Upper lobe of right lung (tissue), 1 donor: ENCODE measurements around the gene FCHSD2. TPM values are rescaled to one million over a fixed set of nuclear protein-coding genes. Genes with fewer than 3 reads are reported as not detected.

Source experiments
- ATAC-seq: fragments of 200-7000 bp; cut with Tn5 transposase; one replicate; pipeline ENCODE4 v1.9.1; 2020; ENCODE audit warnings: mild to moderate bottlenecking, moderate library complexity
- DNase-seq: peaks from one replicate; pipeline ENCODE4 v3.0.0-alpha.2; 2020
- H3K27ac ChIP-seq: fragments of 200-600 bp; one replicate; pipeline ENCODE4 v1.8.0; 2022
- H3K27me3 ChIP-seq: fragments of 200-600 bp; one replicate; pipeline ENCODE4 v1.8.0; 2022; ENCODE audit warnings: mild to moderate bottlenecking
- H3K36me3 ChIP-seq: fragments of 200-600 bp; one replicate; pipeline ENCODE4 v1.8.0; 2022
- H3K4me1 ChIP-seq: fragments of 200-600 bp; one replicate; pipeline ENCODE4 v1.8.0; 2022
- H3K4me3 ChIP-seq: fragments of 200-600 bp; one replicate; pipeline ENCODE4 v1.8.0; 2022; ENCODE audit warnings: mild to moderate bottlenecking
- H3K9me3 ChIP-seq: fragments of 200-600 bp; one replicate; pipeline ENCODE4 v1.8.0; 2022
- intact Hi-C: fragments of 100-400 bp; cut with DNase I; formaldehyde crosslinking; loops from one replicate; pipeline ENCODE4 v1.11.0; 2022
- total RNA-seq: library from RNA; stranded (reverse); fragmentation: NEBNext Ultra II Directional; extraction: Animal tissue kit (Norgen Biotek cat#: 25700); gene quantifications from one replicate; pipeline ENCODE4 v1.2.1, GENCODE V29; 2021
- TF ChIP-seq, protein P1 (sequence below): fragments of 200-600 bp; IDR thresholded peaks from one replicate; pipeline ENCODE4 v1.8.0; 2022; ENCODE audit warnings: antibody characterized with exemption
- donor health status: DM: no; HTN: yes; CAD: no; lungs with severe emphysema.

FCHSD2 gene
- total RNA-seq, 1 donor from 2014 or later, result 71.2 TPM

DNA sequence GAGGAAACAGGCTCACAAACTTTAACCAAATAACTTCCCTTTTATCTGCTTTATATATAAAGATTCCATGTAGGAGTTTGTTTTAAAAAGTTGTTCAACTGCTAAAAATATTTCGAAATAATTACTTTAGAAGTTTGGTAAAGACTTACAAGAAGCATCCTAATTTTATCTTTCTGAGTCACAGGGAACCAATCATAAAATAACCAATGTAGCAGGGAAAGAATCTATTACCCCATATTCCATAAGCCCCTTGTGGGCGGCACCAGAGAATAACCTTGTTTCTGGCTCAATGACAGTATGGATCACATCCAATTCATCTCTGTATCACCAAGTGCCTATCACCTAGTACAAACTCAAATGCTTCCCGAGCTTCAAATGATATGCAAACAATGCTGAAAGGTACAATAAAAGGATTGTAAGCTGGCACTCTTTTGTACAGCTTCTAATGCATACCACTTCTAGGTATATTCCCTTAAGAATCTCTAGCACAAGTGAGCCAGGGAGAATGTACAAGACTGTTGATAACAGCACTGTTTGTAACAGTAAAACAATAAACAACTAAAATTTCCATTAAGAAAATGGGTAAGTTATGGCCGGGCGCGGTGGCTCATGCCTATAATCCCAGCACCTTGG, 169.5 kb downstream of the FCHSD2 start:
- Histone ChIP-seq H3K9me3 (no peaks in the 10 kb centered on the region), H3K4me3 (no peak overlapping the region), H3K36me3 (no peaks in the 10 kb centered on the region), H3K27ac (no peak overlapping the region), H3K4me1 (peaks cover 28% of the 10 kb centered on the region), H3K27me3 (no peaks in the 10 kb centered on the region)
- no peak for ATAC-seq
- DNase-seq, result no peak
- TF ChIP-seq, protein P1, sequence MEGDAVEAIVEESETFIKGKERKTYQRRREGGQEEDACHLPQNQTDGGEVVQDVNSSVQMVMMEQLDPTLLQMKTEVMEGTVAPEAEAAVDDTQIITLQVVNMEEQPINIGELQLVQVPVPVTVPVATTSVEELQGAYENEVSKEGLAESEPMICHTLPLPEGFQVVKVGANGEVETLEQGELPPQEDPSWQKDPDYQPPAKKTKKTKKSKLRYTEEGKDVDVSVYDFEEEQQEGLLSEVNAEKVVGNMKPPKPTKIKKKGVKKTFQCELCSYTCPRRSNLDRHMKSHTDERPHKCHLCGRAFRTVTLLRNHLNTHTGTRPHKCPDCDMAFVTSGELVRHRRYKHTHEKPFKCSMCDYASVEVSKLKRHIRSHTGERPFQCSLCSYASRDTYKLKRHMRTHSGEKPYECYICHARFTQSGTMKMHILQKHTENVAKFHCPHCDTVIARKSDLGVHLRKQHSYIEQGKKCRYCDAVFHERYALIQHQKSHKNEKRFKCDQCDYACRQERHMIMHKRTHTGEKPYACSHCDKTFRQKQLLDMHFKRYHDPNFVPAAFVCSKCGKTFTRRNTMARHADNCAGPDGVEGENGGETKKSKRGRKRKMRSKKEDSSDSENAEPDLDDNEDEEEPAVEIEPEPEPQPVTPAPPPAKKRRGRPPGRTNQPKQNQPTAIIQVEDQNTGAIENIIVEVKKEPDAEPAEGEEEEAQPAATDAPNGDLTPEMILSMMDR, result no peak
- intact Hi-C loops, result no loop called here

DNA sequence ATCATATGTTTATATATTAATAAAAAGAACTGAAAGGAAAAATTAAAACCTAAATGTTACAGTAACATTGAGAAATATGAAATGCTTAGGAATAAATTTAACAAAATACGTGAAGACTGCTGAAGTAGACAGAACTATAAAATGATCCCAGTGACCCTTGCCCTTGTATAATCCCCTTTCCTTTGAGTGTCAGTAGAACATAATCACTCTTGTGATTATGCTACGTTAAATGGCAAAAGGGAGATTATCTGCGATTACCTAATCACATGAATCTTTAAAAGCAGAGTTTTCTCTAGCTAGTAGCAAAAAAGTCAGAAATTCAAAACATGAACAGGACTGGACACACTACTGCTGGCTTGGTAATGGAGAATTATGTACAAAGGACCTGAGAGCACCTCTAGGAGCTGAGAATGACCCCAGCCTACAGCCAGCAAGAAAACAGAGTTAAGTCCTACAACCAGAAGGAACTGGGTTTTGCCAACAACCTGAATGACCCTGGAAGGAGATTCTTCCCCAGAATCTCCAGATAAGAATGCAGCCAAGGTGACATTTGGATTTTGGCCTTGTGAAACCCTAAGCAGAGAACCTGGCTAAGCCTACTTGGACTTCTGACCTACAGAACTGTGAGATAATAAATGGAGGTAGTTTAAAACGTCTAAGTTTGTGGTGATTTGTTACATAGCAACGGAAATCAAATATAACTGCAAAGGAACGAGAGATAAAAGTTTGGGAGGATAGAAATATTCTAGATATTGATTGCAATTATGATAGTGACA, 170.7 kb downstream of the FCHSD2 start:
- no peaks in the 10 kb centered on the region for H3K27me3 ChIP-seq
- TF ChIP-seq, protein P1, result no peak
- no peaks in the 10 kb centered on the region for H3K36me3 ChIP-seq
- H3K4me3 ChIP-seq, result no peak overlapping the region
- no peak for DNase-seq
- no peak for ATAC-seq
- intact Hi-C loops, result no loop called here
- no peak overlapping the region for H3K27ac ChIP-seq
- no peaks in the 10 kb centered on the region for H3K9me3 ChIP-seq
- H3K4me1 ChIP-seq, result peaks cover 28% of the 10 kb centered on the region

DNA sequence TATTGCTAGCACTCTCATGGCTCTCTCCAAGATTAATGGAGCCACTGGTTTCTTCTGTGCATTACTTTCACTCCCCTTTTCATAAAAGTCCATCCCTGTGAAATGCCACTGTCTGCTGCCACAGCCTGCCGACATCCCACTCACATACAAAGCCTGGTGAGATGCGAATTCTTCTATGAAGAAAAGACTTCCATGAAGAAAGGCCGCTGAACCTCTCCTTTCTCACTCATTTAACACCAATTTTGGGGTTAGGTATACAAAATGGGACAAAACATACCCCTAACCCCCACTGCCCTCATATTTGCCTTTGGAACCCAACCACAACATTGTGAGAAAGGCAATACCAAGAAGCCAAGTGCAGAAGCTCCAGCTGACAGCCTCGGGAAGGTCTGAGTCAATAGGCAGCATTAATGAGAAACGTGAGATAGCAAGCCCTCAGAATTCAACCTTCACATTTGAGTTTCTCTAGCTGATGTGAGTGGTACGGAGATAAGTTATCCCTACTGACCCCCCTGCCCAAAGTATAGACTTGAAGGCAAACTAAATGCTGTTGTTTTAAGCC, 171.5 kb downstream of the FCHSD2 start:
- Histone ChIP-seq H3K36me3 (no peaks in the 10 kb centered on the region), H3K9me3 (no peaks in the 10 kb centered on the region), H3K4me1 (peaks cover 28% of the 10 kb centered on the region), H3K27me3 (no peaks in the 10 kb centered on the region), H3K27ac (no peak overlapping the region), H3K4me3 (no peak overlapping the region)
- intact Hi-C loops, result no loop called here
- DNase-seq, result no peak
- TF ChIP-seq, protein P1, result no peak
- ATAC-seq, result no peak

DNA sequence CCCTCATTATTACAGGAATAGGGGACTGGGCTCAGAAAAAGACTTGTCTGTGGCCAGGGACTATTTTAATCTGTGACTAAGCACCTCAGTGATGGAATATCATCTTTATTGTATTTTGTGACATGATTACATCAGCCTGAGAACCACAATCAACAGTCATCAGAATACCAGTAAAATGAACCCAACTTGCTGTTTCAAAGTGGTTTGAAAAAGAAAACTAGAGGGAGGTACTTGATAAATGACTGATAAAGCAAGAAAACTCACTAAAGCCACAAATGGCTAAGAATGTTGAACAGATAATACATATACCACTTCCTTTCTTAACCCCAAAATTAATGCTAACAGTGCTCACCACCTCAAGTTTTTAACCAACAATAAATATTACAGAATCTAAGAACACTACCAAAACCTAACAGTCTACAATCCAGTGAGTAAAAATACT, 172.2 kb downstream of the FCHSD2 start:
- Histone ChIP-seq H3K4me3 (no peak overlapping the region), H3K36me3 (no peaks in the 10 kb centered on the region), H3K27me3 (no peaks in the 10 kb centered on the region), H3K9me3 (no peaks in the 10 kb centered on the region), H3K4me1 (peaks cover 26% of the 10 kb centered on the region), H3K27ac (no peak overlapping the region)
- TF ChIP-seq, protein P1, result no peak
- intact Hi-C loops, result no loop called here
- no peak for ATAC-seq
- no peak for DNase-seq

DNA sequence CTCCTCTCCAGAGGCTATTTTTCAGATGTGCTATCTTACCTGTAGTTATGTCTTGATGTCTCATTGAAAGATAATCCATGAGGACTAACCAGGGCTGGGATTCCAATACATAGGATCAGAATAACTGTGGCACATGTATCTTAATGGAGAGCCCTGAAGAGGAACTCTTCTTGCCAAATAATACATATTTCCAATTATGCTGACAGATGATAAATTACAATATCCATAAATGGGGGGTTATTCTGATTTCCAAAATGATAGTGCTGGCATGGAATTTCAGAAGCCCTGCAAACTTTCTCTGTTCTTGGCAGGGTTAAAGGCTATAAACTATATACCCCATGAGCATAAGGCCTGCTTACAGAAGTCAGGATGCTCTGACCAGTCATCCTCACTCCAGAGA, 173.7 kb downstream of the FCHSD2 start:
- DNase-seq, result no peak
- Histone ChIP-seq H3K27ac (no peak overlapping the region), H3K4me1 (peaks cover 19% of the 10 kb centered on the region), H3K4me3 (no peak overlapping the region), H3K27me3 (no peaks in the 10 kb centered on the region), H3K36me3 (no peaks in the 10 kb centered on the region), H3K9me3 (no peaks in the 10 kb centered on the region)
- no peak for ATAC-seq
- TF ChIP-seq, protein P1, result no peak
- intact Hi-C loops, result no loop called here
